ENCODE data around the gene KLKB1.
"Not testable (repeated sequence)": the region's sequence is repeated elsewhere in the genome, so short reads cannot be mapped to it uniquely, and the experiment has no call there.

The KLKB1 gene

GRCh38 chr4:186265683-186266652, 38.7 kb downstream of the KLKB1 start, which contains the start of gene F11:
F11 (plus strand) TSS chr4:186266189; CDS start chr4:186267137, 948 bp downstream.
- no peak for DNase-seq (ENCODE audit: low spot score)

- DNase-seq (ENCODE audit: low spot score): no peak
Observed at GRCh38 chr4:186266729-186267456, 39.6 kb downstream of the KLKB1 start.

DNA sequence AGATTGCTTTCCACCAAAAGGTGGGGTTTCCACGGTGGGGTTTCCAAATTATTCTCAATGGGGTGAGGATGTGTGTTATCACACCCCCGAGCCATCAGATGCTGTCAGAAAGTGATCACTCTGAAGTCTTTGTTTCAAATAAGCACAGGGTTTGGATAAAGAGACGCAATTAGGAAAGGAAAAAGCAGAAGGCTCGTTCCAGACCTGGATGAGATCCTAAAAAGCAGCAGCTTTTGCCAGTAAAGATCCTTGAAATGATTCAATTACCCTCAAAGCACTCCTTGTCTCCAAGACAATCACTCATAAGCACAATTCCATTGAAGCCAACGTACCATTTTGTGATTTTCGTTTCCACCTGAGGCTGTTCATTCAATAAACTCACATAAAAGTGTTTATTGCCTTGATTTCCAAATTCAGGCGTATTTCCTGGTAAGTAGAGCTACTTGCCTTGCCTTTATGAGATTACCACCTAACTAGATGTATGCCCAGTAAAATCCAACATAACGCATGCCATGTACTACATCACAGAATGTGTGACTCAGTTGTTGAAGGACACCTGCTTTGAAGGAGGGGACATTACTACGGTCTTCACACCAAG, 43.9 kb downstream of the KLKB1 start:
- DNase-seq (ENCODE audit: low spot score): no peak

DNA sequence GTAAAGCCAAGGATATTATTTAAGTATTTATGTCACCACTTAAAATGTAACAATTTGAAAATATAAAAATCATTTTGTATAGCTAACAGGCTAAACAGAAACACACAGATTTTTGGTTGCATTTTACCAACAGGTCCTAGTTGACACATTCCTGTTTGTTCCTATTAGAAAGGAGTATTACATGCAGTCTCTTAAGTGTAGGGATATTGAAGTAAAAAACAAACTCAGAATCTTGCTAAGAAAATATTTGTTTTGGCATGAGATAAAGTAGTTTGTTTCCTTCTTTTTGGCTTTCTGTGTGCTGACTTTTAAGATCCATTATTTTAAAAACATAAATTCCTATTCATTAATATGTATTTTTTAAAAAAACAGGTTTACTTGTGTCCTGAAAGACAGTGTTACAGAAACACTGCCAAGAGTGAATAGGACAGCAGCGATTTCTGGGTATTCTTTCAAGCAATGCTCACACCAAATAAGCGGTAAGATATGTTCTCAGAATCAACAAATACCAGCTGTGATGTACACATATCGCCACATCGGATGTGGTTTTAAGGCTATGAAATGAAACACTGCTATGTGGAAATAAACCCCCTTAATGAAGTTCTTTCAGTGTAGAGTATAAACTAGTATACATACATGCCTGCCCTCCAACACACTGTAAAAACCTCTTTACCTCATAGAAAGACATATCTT, 45.5 kb downstream of the KLKB1 start:
- DNase-seq (ENCODE audit: low spot score): no peak

GRCh38 chr4:186273392-186273789, 46.1 kb downstream of the KLKB1 start:
- DNase-seq (ENCODE audit: low spot score): not testable (repeated sequence)

DNA sequence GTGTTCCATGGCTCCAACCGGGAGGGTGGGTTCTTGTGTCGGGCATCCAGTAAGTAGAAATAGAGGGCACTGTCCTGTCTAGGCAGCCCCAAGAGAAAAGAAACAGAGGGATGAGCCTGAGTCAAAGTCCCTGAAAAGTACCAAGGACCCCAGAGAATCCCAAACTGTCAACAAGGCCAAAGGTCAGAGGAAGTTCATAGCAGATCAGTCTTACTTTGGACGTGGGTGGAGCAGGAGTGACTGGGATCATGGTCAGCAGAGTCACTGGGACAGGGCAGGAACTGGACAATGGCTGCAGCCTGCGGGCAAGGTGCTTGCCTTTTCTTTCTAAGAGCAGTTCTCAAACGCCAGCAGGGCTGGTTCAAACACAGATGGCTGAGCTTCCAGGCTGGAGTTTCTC, 56.0 kb downstream of the KLKB1 start:
- DNase-seq (ENCODE audit: low spot score): no peak

DNA sequence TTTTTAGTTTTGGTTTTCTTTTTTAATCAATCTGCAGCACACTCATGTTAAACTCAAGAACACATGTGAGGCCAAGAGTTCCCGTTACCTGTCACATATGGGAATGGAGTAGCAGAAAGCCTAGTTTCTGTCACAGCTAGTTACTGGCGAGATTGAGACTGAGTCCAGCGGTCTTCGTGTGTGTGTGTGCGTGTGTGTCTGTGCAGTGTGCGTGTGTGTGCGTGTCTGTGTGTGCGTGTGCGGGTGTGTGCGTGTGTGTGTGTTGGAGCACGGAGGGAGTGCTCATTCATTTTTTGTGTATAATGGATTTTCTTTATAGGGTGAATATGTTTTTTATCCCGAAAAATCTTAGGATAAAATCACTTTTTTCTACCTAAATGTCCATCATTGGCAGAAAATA, 57.8 kb downstream of the KLKB1 start:
- no peak for DNase-seq (ENCODE audit: low spot score)

- no peak for DNase-seq (ENCODE audit: low spot score)
Observed at GRCh38 chr4:186286581-186286980, 59.3 kb downstream of the KLKB1 start.

DNA sequence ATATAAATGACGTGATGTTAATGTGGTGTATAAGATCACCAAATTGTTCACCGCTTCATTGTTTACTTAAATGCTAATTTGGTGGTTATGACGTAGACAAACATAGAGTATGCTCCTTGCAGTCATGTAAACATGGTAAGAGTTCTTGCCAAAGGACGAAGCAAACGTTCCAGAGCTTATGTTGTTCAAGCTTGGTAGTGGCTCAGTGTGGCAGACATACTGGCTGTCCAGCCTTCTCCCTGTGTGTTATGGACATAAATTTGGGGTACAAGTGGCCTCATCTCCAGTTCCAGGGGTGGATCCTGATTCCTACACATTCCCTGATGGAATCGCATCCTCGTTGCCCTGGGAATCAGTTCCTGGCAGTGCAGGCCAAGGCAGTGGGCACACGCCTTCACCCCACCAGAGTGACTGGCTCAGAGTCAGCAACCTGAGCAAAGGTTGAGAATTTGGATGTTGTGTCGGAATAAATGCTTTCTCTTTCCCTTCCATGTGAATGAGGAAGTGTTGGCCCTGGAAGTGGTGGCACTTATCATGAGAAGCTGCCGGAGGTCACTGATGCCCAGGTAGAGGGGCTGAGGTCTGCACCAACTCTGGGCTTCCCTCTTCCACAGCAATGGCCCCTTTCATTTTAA, 64.1 kb downstream of the KLKB1 start:
- DNase-seq (ENCODE audit: low spot score): no peak

- DNase-seq (ENCODE audit: low spot score): no peak
Observed at GRCh38 chr4:186294160-186294559, 66.9 kb downstream of the KLKB1 start.

- DNase-seq (ENCODE audit: low spot score): no peak
Observed at GRCh38 chr4:186296481-186296880, 69.2 kb downstream of the KLKB1 start.

GRCh38 chr4:186297013-186297645, 69.8 kb downstream of the KLKB1 start:
- DNase-seq (ENCODE audit: low spot score): peak; percentile 46

- no peak for DNase-seq (ENCODE audit: low spot score)
Observed at GRCh38 chr4:186298031-186298647, 70.8 kb downstream of the KLKB1 start.

DNA sequence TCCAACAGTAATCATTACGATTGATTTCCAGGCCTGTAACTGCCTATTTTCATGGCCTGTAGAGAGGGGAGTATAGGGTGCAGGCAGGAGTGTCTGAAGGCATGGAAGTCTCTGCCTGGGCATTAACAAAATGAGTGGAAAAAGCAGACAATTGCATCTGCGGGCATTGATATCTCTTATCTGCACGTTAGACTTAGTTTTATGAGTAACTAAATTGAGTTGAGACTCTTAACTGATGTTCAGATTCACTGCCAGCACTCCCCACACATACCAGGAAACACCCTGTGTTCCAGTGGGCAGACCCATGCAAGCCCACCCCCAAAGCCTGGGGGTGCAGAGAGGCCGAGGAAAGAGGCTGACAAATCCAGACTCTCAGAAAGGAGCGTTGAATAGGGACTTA, 72.0 kb downstream of the KLKB1 start:
- no peak for DNase-seq (ENCODE audit: low spot score)

DNA sequence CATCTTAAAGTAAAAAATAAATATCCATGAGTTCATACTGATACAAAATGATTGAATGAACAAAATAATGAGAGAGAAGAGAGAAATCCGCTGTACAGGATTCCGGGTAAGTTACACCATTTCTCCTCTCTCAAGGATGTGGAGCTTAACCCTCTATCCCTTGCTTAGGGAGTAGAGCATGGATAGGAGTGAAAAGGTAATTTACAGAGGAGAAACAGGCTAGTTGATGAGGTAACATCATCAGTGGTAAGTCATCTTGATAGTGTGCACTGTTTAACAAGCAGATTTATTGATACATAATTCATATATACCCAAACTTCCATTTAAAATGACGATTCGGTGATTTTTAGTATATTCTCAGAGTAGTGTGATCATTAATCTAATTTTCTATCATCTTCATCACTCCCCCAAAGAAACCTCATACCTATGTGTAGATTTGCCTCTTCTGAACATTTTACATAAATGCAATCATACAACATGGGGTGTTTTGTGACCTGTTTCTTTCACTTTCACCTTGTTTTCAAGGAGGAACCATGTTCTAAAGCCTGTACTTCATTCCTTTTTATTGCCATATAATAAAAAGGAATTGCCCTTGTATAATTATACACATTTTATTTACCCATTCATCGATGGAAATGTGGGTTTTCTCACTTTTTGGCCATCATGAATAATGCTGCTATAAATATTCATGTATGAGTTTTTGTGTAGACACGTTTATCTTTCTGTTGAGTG, 73.5 kb downstream of the KLKB1 start:
- DNase-seq (ENCODE audit: low spot score): no peak

GRCh38 chr4:186304216-186304615, 76.9 kb downstream of the KLKB1 start:
- DNase-seq (ENCODE audit: low spot score): no peak

GRCh38 chr4:186304866-186305505, 77.7 kb downstream of the KLKB1 start:
- DNase-seq (ENCODE audit: low spot score): no peak

DNA sequence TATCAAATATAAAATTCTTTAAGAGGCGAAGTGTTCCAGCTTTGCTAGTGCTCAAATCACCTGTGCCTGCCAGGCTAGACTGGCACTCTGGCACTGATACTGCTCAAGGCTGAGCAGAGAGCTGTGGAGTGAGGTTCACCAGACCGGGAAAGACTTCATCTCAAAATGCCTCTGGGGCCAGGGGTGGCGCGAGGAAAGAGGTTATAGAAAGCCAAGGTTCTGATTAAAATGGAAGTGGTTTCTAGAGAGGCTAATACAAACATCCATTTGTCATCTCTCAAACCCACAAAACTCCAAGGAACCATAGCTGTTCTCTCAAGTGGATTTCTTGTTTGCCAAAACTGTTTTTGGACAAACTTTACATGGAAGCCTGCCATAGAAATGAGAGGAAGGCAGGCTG, 80.2 kb downstream of the KLKB1 start:
- no peak for DNase-seq (ENCODE audit: low spot score)

DNA sequence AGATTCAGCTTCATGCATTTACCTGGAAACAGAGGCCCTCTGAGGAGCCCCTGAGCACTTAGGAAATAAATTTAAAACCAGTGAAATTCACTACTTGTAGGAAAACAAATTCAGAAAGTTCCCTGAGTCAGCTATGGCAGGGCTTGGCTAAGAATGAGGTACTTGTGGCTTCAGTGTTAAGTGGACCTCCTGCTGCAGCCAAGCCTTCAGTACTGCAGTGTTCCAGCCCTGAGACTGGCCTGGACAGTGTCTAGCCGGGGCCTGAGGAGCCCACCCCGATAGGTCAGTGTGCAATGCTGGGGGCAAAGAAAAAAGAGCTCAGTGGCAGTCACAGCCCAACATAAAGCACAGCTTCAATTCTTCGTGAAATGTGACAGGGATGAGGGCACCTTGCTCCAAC, 80.6 kb downstream of the KLKB1 start:
- no peak for DNase-seq (ENCODE audit: low spot score)

Measured in SW480 (cell line).